Vagina (tissue), 2 donors: Measurements from ENCODE around the gene BMP2K.

Experiments used
- POLR2A ChIP-seq, 2 donors: fragments of 450-650 bp; IDR thresholded peaks; one replicate each; pipeline ENCODE4 v1.6.1; 2017; ENCODE audit warnings: antibody characterized with exemption in 2 of 2, mild to moderate bottlenecking in 2 of 2, moderate library complexity in 2 of 2
- POLR2AphosphoS5 ChIP-seq, 2 donors: sonication (generic); formaldehyde crosslinking; IDR thresholded peaks; one replicate each; pipeline ENCODE4 v1.9.0; 2017; ENCODE audit warnings: antibody characterized with exemption in 2 of 2, mild to moderate bottlenecking in 2 of 2, low read depth in 1 of 2; ENCODE audit not compliant: insufficient read depth in 1 of 2
- TF ChIP-seq, protein P1 (sequence below), 3 experiments: fragments of 450-650 bp in 2 of 3; fragments of 200-600 bp in 1 of 3; sonication (generic) in 1 of 3; IDR thresholded peaks; one replicate each; pipeline ENCODE4 v1.5.1; 2017 to 2019; ENCODE audit warnings: antibody characterized with exemption in 3 of 3, mild to moderate bottlenecking in 2 of 3, moderate library complexity in 2 of 3

DNA sequence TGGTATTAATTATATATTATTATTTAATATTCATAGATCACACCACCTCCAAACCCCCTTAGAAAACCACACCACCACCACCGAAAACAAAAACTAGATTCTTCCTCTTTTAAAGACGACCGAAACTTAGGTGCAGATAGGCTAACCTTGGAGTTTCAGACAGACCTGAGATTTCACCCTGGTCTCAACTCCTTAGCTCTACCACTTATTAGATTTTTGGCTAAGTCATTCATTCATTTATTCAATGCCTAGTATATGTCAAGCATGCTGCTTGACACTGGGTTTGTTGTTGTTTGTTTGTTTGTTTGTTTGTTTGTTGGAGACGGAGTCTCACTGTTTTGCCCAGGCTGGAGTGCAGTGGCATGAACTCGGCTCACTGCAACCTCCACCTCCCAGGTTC, 9.5 kb upstream of the BMP2K start:
- TF ChIP-seq POLR2A (IDR thresholded peaks at IDR 0.05) (no peak), POLR2AphosphoS5 (IDR thresholded peaks at IDR 0.05; ENCODE audit: insufficient read depth in 1 of 2, low read depth in 1 of 2) (no peak)
- TF ChIP-seq, protein P1, sequence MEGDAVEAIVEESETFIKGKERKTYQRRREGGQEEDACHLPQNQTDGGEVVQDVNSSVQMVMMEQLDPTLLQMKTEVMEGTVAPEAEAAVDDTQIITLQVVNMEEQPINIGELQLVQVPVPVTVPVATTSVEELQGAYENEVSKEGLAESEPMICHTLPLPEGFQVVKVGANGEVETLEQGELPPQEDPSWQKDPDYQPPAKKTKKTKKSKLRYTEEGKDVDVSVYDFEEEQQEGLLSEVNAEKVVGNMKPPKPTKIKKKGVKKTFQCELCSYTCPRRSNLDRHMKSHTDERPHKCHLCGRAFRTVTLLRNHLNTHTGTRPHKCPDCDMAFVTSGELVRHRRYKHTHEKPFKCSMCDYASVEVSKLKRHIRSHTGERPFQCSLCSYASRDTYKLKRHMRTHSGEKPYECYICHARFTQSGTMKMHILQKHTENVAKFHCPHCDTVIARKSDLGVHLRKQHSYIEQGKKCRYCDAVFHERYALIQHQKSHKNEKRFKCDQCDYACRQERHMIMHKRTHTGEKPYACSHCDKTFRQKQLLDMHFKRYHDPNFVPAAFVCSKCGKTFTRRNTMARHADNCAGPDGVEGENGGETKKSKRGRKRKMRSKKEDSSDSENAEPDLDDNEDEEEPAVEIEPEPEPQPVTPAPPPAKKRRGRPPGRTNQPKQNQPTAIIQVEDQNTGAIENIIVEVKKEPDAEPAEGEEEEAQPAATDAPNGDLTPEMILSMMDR (IDR thresholded peaks at IDR 0.05) = no peak
